Measurements from ENCODE around the gene ISG15. TPM values are rescaled to one million over a fixed set of nuclear protein-coding genes. Genes with fewer than 3 reads are reported as not detected.

ISG15 gene
- total RNA-seq, 1 experiment from 2014 or later, result 165 TPM

GRCh38 chr1:1047963-1048362, 34.7 kb downstream of the ISG15 start:
- no TSS peak for BruUV-seq (replicated peaks)
- Mint-ChIP-seq H3K4me3 (ENCODE audit: low read depth, unreplicated experiment) (no peak overlapping the region), H3K36me3 (ENCODE audit: insufficient read depth, unreplicated experiment) (peaks cover 58% of the 10 kb centered on the region), H3K27ac (ENCODE audit: unreplicated experiment) (no peak overlapping the region), H3K27me3 (ENCODE audit: unreplicated experiment) (no peaks in the 10 kb centered on the region), H3K4me1 (ENCODE audit: low read depth, unreplicated experiment) (no peaks in the 10 kb centered on the region), H3K9me3 (ENCODE audit: low read depth, unreplicated experiment) (no peaks in the 10 kb centered on the region)
- TF ChIP-seq, protein P1, sequence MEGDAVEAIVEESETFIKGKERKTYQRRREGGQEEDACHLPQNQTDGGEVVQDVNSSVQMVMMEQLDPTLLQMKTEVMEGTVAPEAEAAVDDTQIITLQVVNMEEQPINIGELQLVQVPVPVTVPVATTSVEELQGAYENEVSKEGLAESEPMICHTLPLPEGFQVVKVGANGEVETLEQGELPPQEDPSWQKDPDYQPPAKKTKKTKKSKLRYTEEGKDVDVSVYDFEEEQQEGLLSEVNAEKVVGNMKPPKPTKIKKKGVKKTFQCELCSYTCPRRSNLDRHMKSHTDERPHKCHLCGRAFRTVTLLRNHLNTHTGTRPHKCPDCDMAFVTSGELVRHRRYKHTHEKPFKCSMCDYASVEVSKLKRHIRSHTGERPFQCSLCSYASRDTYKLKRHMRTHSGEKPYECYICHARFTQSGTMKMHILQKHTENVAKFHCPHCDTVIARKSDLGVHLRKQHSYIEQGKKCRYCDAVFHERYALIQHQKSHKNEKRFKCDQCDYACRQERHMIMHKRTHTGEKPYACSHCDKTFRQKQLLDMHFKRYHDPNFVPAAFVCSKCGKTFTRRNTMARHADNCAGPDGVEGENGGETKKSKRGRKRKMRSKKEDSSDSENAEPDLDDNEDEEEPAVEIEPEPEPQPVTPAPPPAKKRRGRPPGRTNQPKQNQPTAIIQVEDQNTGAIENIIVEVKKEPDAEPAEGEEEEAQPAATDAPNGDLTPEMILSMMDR (IDR thresholded peaks at IDR 0.05; ENCODE audit: unreplicated experiment), result no peak
- no peak for DNase-seq
- intact Hi-C loops (cut with micrococcal nuclease; ENCODE audit: unreplicated experiment), result no loop called here
- CTCF ChIA-PET, result no interaction called here

GRCh38 chr1:1048765-1049164, 35.5 kb downstream of the ISG15 start:
- Mint-ChIP-seq H3K36me3 (ENCODE audit: insufficient read depth, unreplicated experiment) (peaks cover 56% of the 10 kb centered on the region), H3K4me3 (ENCODE audit: low read depth, unreplicated experiment) (no peak overlapping the region)
- CTCF ChIA-PET, result no interaction called here

GRCh38 chr1:1049318-1050165, 36.2 kb downstream of the ISG15 start:
- CTCF ChIA-PET, result no interaction called here
- no peaks in the 10 kb centered on the region for H3K9me3 Mint-ChIP-seq (ENCODE audit: low read depth, unreplicated experiment)
- no peaks in the 10 kb centered on the region for H3K27me3 Mint-ChIP-seq (ENCODE audit: unreplicated experiment)
- H3K27ac Mint-ChIP-seq (ENCODE audit: unreplicated experiment), result no peak overlapping the region
- TSS peak; percentile 34 for BruUV-seq (replicated peaks)
- no peak for DNase-seq
- no peak overlapping the region for H3K4me3 Mint-ChIP-seq (ENCODE audit: low read depth, unreplicated experiment)
- no peaks in the 10 kb centered on the region for H3K4me1 Mint-ChIP-seq (ENCODE audit: low read depth, unreplicated experiment)
- intact Hi-C loops (cut with micrococcal nuclease; ENCODE audit: unreplicated experiment), result no loop called here
- TF ChIP-seq, protein P1 (IDR thresholded peaks at IDR 0.05; ENCODE audit: unreplicated experiment), result no peak
- H3K36me3 Mint-ChIP-seq (ENCODE audit: insufficient read depth, unreplicated experiment), result peaks cover 53% of the 10 kb centered on the region

More at GRCh38 chr1:1048765-1049164, 35.5 kb downstream of the ISG15 start:
- intact Hi-C loops (cut with micrococcal nuclease; ENCODE audit: unreplicated experiment), result no loop called here
- TF ChIP-seq, protein P1 (IDR thresholded peaks at IDR 0.05; ENCODE audit: unreplicated experiment), result no peak
- H3K9me3 Mint-ChIP-seq (ENCODE audit: low read depth, unreplicated experiment), result no peaks in the 10 kb centered on the region
- no TSS peak for BruUV-seq (replicated peaks)
- H3K4me1 Mint-ChIP-seq (ENCODE audit: low read depth, unreplicated experiment), result no peaks in the 10 kb centered on the region
- H3K27me3 Mint-ChIP-seq (ENCODE audit: unreplicated experiment), result no peaks in the 10 kb centered on the region
- H3K27ac Mint-ChIP-seq (ENCODE audit: unreplicated experiment), result no peak overlapping the region
- DNase-seq, result no peak

DNA sequence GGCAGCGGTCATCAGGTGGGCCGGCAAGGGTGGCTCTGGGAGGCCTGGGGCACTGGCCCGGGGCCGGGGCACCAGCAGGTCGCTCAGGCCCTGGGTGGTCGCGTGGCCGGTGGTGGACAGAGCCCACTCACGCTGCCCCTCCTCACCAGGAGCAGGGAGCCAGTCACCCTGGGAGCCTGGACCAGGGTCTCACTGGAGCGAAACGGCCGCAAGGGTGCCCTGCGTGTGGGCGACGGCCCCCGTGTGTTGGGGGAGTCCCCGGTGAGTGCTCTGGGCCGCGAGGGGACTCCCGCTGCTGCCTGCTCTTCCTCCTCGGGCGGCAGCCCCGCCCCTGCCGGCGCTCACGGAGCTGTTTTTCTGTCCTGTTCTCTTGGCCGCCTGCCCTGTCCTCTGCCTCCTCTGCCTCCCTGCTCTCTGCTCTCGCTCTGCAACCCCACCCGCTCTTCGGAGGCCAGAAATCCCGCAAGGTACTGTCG, 37.3 kb downstream of the ISG15 start:
- Mint-ChIP-seq H3K4me1 (ENCODE audit: low read depth, unreplicated experiment) (no peaks in the 10 kb centered on the region), H3K27ac (ENCODE audit: unreplicated experiment) (no peak overlapping the region), H3K9me3 (ENCODE audit: low read depth, unreplicated experiment) (no peaks in the 10 kb centered on the region), H3K36me3 (ENCODE audit: insufficient read depth, unreplicated experiment) (peaks cover 52% of the 10 kb centered on the region), H3K27me3 (ENCODE audit: unreplicated experiment) (no peaks in the 10 kb centered on the region), H3K4me3 (ENCODE audit: low read depth, unreplicated experiment) (no peak overlapping the region)
- no peak for DNase-seq
- TF ChIP-seq, protein P1 (IDR thresholded peaks at IDR 0.05; ENCODE audit: unreplicated experiment), result no peak
- CTCF ChIA-PET, result no interaction called here
- intact Hi-C loops (cut with micrococcal nuclease; ENCODE audit: unreplicated experiment), result no loop called here
- BruUV-seq (replicated peaks), result no TSS peak

All from Calu3 (cell line).